HG02642 (cell line): Measurements from ENCODE around the gene LIMS4.
"Not testable (repeated sequence)": the region's sequence is repeated elsewhere in the genome, so short reads cannot be mapped to it uniquely, and the experiment has no call there.

Experiments
- ATAC-seq: cut with Tn5 transposase; IDR thresholded peaks from one replicate; pipeline ENCODE4 v1.9.1; 2021; ENCODE audit warnings: mild to moderate bottlenecking; ENCODE audit not compliant: unreplicated experiment, poor library complexity

The LIMS4 gene, protein sequence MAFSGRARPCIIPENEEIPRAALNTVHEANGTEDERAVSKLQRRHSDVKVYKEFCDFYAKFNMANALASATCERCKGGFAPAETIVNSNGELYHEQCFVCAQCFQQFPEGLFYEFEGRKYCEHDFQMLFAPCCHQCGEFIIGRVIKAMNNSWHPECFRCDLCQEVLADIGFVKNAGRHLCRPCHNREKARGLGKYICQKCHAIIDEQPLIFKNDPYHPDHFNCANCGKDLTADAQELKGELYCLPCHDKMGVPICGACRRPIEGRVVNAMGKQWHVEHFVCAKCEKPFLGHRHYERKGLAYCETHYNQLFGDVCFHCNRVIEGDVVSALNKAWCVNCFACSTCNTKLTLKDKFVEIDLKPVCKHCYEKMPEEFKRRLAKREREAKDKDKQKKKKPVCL

DNA sequence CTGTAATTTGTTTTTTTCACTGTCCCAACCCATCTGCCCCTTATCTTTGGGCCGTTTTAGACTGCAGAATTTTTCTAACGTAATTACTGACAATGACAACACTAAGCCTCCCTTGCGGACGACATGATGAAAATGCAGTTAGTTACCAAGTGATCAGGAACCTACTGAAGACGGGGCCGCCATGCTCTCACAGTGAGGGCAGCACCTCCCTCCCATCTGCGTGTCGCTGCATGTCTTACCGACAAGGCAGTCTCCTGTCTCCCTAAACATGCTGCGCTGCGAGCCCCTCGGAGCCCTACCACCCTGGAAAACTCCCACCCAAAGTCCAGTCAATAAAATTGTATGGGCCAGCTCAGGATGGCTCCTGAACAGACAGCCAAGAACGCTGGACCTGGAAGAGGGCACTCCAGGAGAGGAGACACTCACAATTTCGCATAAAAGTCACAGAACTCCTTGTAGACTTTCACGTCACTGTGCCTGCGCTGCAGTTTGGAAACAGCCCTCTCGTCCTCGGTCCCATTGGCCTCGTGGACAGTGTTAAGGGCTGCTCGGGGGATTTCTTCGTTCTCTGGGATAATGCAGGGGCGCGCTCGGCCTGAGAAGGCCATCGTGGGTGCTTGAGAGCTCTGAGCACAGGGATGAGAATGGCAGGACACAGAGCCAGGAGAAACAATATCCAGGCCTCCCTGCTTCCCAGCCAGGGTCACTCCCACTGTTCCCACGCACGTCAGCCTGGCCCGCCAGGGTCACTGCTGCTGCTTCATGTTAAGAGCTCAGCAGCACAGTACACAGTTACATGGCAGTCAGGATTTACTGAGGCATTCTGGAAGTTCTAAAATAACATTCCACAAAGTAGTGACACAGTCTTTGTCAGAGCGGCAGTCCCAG, at the start of gene LIMS4:
LIMS4 (minus strand) TSS at position 646 of the 888 bp plus-strand sequence; CDS start at position 608, 38 bp downstream.
- not testable (repeated sequence) for ATAC-seq

DNA sequence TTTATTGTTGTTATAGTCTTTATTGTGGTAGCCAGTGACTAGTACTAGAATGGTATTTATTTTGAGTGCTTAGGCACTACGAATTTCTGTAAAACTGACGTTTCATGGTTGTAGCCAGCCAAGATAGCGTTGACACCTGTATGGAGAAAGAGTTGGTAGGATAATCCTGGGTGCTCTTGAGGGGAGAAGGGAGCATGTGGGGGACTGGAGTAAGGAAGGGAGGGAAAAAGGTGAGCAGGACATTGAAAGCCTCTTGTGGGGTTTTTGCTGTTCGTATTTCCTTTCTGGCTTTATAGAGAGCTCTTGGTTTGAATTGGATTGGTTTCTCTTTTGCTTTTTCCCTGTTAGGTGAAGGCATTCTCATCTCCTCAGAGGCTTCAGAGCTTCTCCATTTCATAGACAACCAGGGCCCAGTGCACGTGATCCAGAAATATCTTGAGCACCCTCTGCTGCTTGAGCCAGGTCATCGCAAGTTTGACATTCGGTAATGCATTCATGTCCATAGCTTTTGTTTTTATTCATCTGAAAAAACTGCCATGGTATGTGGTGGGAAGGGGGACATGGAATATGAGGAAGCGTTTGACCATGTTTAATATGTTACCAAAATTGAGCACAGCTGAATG, 27.2 kb upstream of the LIMS4 start:
- peak; percentile 93 for ATAC-seq

DNA sequence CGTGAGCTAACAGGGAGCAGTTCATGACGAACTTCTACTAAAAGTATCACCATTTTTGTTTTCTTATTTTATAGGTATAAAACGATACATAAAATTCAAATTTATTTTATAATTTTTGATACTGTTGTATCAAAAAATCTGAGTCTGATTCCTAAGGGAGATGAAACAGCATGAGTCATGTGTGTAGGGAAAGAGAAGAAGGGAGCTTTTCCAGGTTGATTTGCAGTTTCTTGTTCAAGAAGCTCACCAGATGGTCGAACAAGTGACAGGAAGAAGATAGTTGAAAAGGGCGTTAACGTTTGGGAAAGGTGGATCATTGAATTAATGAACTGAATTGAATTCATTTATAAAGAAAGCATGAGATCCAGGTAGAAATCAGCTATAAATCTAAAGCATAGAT, 23.4 kb upstream of the LIMS4 start:
- ATAC-seq = not testable (repeated sequence)

DNA sequence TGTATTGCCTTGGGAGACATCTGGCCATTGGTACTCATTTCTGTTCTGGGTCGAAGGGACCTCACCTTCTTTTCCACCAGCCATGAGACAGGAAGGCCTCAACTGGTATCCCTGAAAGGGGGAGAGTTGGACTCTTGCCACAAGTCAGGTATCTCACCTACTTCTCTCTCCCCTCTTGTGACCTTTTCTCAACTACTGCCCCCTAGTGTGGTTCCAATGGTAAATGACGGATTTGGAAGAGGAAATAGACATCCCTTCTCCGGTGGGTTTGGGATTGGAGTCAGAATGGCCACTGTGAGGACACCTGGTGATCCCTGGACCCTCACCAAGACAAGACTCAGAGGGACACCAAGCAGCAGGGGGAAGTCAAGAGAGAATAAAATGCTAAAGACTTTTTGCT, 21.9 kb upstream of the LIMS4 start:
- not testable (repeated sequence) for ATAC-seq

DNA sequence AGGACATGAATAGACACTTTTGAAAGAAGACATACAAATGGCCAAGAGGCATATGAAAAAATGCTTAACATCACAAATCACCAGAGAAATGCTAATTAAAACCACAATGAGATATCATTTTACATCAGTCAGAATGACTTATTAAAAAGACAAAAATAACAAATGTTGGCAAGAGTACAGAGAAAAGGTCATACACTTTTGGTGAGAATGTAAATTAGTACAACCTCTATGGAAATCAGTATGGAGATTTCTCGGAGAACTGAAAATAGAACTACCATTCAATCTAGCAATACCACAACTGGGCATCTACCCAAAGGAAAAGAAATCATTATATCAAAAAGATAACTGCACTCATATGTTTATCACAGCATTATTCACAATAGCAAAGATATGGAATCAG, 16.4 kb upstream of the LIMS4 start:
- ATAC-seq = not testable (repeated sequence)

DNA sequence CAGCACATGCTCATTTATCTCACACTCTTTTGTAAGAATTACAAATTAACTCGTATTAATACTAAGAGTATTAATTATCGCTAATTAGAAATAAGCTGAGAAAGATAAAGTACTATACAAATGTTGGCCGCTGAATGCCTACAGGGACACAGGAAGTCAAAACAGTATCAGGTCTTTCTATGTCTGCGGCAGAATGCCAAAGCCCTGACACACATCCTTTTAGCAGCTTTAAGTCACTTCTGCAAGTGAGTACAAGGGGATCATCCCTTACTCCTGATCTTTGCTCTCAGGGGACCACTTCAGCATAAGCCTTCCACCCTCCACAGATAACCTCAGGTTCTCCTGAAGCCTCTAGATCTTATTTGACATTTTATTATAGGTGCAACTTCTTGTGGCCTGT, 10.1 kb upstream of the LIMS4 start:
- not testable (repeated sequence) for ATAC-seq

GRCh38 chr2:110481200-110481599, 8.6 kb upstream of the LIMS4 start:
- not testable (repeated sequence) for ATAC-seq

GRCh38 chr2:110480084-110480483, 7.5 kb upstream of the LIMS4 start:
- not testable (repeated sequence) for ATAC-seq

GRCh38 chr2:110477370-110477769, 4.8 kb upstream of the LIMS4 start:
- not testable (repeated sequence) for ATAC-seq

- ATAC-seq = not testable (repeated sequence)
Measured at GRCh38 chr2:110476952-110477351, 4.3 kb upstream of the LIMS4 start.

DNA sequence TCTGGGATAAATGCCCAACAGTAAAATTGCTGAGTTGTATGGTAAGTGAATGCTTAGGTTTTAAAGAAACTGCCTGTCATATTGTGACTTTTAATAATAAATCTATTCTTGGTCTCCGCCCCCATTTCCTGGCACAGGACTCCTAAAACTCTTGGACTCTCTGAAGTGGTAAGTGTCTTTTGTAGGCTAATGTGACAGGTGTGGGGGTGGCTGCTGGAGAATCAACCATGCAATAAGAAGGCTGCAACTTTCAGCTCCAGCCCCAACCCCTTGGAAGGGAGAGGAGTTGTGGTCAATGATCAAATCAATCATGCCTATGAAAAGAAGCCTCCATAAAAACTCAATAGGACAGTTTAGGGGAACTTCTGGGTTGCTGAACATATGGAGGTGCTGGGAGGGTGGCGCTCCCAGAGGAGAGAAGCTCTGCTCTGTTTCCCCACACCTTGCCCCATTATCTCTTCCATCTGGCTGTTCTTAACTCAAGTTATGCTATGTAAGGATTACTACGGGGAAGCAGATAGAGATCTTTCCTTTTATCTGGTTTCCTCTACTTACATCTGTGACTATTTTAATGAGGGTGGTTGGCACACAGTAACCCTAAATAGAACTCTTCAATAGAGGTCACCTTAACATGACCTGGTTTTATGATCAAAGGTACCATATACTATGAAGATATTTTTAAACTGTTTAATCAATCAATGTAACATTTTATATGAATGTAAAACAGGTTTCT, 3.2 kb upstream of the LIMS4 start:
- not testable (repeated sequence) for ATAC-seq

- ATAC-seq = peak; percentile 98
Measured at GRCh38 chr2:110474898-110475297, 2.3 kb upstream of the LIMS4 start.

- not testable (repeated sequence) for ATAC-seq
Measured at GRCh38 chr2:110473059-110473358, 393 bp upstream of the LIMS4 start.

- not testable (repeated sequence) for ATAC-seq
Measured at GRCh38 chr2:110468921-110469320, 3.7 kb downstream of the LIMS4 start.

DNA sequence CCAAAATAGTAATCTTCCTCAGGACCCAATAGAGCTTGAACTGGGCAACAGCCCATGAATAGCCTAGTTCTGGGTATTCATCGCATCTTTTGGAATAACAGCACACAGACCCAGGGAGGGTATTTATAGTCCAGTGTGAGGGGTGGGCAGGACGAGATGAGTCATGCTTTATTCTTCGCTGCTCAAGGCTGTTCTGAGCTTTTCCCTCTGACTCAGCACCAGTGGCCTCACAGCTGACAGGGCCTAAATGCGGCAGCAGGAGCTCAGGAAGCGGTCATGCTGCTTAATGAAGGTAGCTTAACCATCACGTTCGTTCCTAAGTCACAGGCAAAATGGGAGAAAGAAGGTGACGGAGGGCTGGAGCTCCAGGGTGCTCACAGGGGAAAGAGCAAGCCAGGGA, 7.3 kb downstream of the LIMS4 start:
- ATAC-seq = peak; percentile 92

DNA sequence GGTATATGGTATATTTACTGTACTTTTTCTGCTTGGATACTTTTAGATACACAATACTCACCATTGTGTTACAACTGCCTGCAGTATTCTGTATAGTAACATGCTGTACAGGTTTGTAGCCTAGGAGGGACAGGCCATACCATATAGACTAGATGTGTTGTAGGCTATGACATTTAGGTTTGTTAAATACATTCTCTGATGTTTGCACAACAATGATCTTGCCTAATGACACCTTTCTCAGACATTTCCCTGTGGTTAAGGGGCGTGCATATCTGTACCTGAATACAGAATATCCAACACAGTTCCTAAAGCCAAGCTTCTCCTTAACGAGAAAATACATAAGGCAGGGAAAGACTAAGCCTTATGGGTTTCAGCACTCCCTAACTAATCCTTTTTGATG, 10.2 kb downstream of the LIMS4 start:
- not testable (repeated sequence) for ATAC-seq

DNA sequence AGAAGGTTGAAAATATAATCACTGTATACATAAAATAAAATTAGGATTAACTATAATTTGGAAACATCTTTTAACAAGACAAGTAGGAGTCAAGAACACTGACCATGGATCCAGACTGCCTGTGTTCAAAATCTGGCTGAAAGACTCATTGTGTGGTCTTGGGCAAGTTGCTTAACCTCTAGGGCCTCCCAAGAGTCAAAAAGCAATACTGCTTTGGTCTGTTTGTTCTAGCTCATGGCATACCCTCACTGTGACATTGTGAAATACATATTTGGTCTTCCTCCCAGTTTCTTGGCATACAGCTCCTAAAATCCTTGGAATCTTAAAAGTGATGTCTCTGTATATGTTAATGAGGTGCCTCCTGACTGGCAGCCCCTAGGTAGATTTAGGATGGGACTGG, 12.3 kb downstream of the LIMS4 start:
- ATAC-seq = not testable (repeated sequence)

DNA sequence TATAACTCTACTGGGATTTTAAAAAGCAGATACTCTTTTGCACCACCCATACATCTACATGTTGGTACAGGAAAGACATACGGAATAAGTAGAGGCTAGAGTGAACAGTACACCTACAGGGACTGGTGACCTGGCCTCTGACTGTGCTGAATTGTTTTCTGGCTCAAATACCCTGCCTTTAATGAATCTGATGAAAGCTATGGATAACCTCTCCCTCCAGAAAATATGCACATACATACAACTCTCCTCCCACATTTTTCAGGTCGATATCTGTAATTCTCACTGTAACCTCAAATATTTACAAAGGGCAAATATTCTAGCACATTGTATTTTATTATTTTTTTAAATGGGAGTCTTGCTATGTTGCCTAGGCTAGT, 15.4 kb downstream of the LIMS4 start:
- not testable (repeated sequence) for ATAC-seq

- not testable (repeated sequence) for ATAC-seq
Measured at GRCh38 chr2:110456291-110457213, 16.1 kb downstream of the LIMS4 start.
